ENCODE data around the gene CRTAP.

Gene CRTAP

DNA sequence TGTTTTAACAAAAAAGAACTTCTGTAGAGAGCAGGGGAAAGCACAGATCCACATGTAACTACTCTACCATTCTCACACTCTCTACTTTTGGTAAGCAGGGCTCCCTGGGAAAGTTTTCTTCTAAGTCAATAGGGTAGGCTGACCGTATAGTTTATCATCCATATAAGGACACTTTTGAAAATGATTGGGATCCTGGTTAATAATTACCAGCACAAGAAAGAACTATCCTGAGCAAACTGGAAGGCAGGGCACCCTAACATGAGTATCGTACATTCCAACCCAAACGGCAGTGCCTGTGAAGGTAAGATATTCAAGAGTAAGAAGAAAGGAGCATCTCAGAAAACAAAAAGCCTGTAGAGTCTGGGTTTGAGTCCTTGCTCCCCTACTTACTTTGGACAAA is 82.7 kb downstream of the CRTAP start:
- Histone ChIP-seq H3K4me1 (ENCODE audit: insufficient read depth, low read length, poor library complexity, severe bottlenecking) (no peaks in the 10 kb centered on the region), H3K4me3 (ENCODE audit: low read length, poor library complexity, severe bottlenecking) (no peak overlapping the region), H3K9ac (ENCODE audit: low read depth, low read length, poor library complexity, severe bottlenecking) (no peak overlapping the region), H3F3A (ENCODE audit: low read depth) (no peaks in the 10 kb centered on the region), H3K4me2 (ENCODE audit: low read depth, low read length, poor library complexity, severe bottlenecking) (no peak overlapping the region), H3K9me2 (replicated peaks; ENCODE audit: low read depth, low read length) (no peaks in the 10 kb centered on the region), H3K36me3 (ENCODE audit: insufficient read depth, low read length) (no peaks in the 10 kb centered on the region), H4K20me1 (ENCODE audit: insufficient read depth, low read length, poor library complexity, severe bottlenecking) (no peaks in the 10 kb centered on the region), H3K9me3 (ENCODE audit: insufficient read depth, low read depth, low read length) (no peaks in the 10 kb centered on the region), H3K27me3 (ENCODE audit: insufficient read depth, low read length, poor library complexity, severe bottlenecking) (no peaks in the 10 kb centered on the region), H2AFZ (ENCODE audit: low read length) (no peak overlapping the region), H3K79me2 (ENCODE audit: insufficient read depth, low read length) (no peaks in the 10 kb centered on the region)
- TF ChIP-seq EZH2phosphoT487 (IDR thresholded peaks at IDR 0.05; ENCODE audit: borderline replicate concordance): no peak
- TF ChIP-seq, protein P1, sequence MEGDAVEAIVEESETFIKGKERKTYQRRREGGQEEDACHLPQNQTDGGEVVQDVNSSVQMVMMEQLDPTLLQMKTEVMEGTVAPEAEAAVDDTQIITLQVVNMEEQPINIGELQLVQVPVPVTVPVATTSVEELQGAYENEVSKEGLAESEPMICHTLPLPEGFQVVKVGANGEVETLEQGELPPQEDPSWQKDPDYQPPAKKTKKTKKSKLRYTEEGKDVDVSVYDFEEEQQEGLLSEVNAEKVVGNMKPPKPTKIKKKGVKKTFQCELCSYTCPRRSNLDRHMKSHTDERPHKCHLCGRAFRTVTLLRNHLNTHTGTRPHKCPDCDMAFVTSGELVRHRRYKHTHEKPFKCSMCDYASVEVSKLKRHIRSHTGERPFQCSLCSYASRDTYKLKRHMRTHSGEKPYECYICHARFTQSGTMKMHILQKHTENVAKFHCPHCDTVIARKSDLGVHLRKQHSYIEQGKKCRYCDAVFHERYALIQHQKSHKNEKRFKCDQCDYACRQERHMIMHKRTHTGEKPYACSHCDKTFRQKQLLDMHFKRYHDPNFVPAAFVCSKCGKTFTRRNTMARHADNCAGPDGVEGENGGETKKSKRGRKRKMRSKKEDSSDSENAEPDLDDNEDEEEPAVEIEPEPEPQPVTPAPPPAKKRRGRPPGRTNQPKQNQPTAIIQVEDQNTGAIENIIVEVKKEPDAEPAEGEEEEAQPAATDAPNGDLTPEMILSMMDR (conservative IDR thresholded peaks at IDR 0.05; ENCODE audit: low read length): no peak
